Muscle of leg (tissue), 16 donors: ENCODE results near the gene CREB3L4. TPM values are rescaled to one million over a fixed set of nuclear protein-coding genes. Genes with fewer than 3 reads are reported as not detected.

ENCODE experiments used
- DNase-seq: peaks from one replicate; pipeline ENCODE4 v3.0.0; 2013
- H3K27ac ChIP-seq: one replicate; pipeline ENCODE4 v1.5.1; 2013; ENCODE audit warnings: mild to moderate bottlenecking, low read length, control low read depth
- H3K27me3 ChIP-seq: one replicate; pipeline ENCODE4 v1.6.1; 2013; ENCODE audit warnings: low read length; ENCODE audit not compliant: control insufficient read depth, insufficient read depth
- H3K36me3 ChIP-seq: one replicate; pipeline ENCODE4 v1.6.1; 2013; ENCODE audit warnings: low read length; ENCODE audit not compliant: control insufficient read depth, insufficient read depth
- H3K4me1 ChIP-seq: one replicate; pipeline ENCODE4 v1.6.1; 2013; ENCODE audit warnings: low read length; ENCODE audit not compliant: control insufficient read depth, insufficient read depth
- H3K4me3 ChIP-seq: one replicate; pipeline ENCODE4 v1.5.1; 2013; ENCODE audit warnings: low read length, control low read depth
- H3K9me3 ChIP-seq: replicated peaks from 2 replicates; pipeline ENCODE4 v1.6.1; 2013; ENCODE audit warnings: low read depth, low read length; ENCODE audit not compliant: control insufficient read depth
- WGBS: methylation state at CpG from one replicate; pipeline ENCODE4 v1.1.5; 2013; ENCODE audit warnings: missing lambda C conversion rate; ENCODE audit not compliant: insufficient coverage; 5-methylcytosine and 5-hydroxymethylcytosine counted together
- long read RNA-seq, 11 donors: transcript quantifications; one replicate each; lab custom pipeline, GENCODE V29; 2026
- polyA plus RNA-seq, 8 donors: library from polyadenylated mRNA; unstranded; fragments of 120-200 nt; gene quantifications; one replicate each; pipeline versions ENCODE4 v1.2.1 to v1.2.3, GENCODE V29; 2013; ENCODE audit warnings: inconsistent platforms in 1 of 8, low replicate concordance in 1 of 8; ENCODE audit not compliant: insufficient read length in 8 of 8, insufficient read depth in 1 of 8
- total RNA-seq: library from RNA; stranded (reverse); fragments of 120-200 nt; gene quantifications from one replicate; pipeline ENCODE4 v1.2.4, GENCODE V29; 2013

Gene CREB3L4
- total RNA-seq (11.7 TPM), polyA plus RNA-seq (10 to 100 TPM in 6 of 8 donors, 1 to 10 TPM in 2; 9.4 to 15.0 (median 11.9) TPM)
- long read RNA-seq, donor 1, partial matches to known transcripts, result 0 of 1 reads
- long read RNA-seq, donor 1, other reads (novel, unspliced or antisense), result 0 of 1 reads
- long read RNA-seq, donor 2, result 0 reads
- long read RNA-seq, donor 3, partial matches to known transcripts, result 0 of 117 reads
- long read RNA-seq, donor 3, other reads (novel, unspliced or antisense), result 116 of 117 reads
- long read RNA-seq, donor 4, partial matches to known transcripts, result 141 of 193 reads
- long read RNA-seq, donor 4, other reads (novel, unspliced or antisense), result 52 of 193 reads
- long read RNA-seq, donor 5, partial matches to known transcripts, result 364 of 600 reads
- long read RNA-seq, donor 5, other reads (novel, unspliced or antisense), result 235 of 600 reads
- long read RNA-seq, donor 6, partial matches to known transcripts, result 0 of 1 reads
- long read RNA-seq, donor 6, other reads (novel, unspliced or antisense), result 0 of 1 reads
- long read RNA-seq, donor 7, result 0 reads
- long read RNA-seq, donor 8, partial matches to known transcripts, result 0 of 1 reads
- long read RNA-seq, donor 8, other reads (novel, unspliced or antisense), result 0 of 1 reads
- long read RNA-seq, donor 9, result 0 reads
- long read RNA-seq, donor 10, partial matches to known transcripts, result 7 of 8 reads
- long read RNA-seq, donor 10, other reads (novel, unspliced or antisense), result 0 of 8 reads
- long read RNA-seq, donor 11, partial matches to known transcripts, result 6 of 6 reads
- long read RNA-seq, donor 11, other reads (novel, unspliced or antisense), result 0 of 6 reads

DNA sequence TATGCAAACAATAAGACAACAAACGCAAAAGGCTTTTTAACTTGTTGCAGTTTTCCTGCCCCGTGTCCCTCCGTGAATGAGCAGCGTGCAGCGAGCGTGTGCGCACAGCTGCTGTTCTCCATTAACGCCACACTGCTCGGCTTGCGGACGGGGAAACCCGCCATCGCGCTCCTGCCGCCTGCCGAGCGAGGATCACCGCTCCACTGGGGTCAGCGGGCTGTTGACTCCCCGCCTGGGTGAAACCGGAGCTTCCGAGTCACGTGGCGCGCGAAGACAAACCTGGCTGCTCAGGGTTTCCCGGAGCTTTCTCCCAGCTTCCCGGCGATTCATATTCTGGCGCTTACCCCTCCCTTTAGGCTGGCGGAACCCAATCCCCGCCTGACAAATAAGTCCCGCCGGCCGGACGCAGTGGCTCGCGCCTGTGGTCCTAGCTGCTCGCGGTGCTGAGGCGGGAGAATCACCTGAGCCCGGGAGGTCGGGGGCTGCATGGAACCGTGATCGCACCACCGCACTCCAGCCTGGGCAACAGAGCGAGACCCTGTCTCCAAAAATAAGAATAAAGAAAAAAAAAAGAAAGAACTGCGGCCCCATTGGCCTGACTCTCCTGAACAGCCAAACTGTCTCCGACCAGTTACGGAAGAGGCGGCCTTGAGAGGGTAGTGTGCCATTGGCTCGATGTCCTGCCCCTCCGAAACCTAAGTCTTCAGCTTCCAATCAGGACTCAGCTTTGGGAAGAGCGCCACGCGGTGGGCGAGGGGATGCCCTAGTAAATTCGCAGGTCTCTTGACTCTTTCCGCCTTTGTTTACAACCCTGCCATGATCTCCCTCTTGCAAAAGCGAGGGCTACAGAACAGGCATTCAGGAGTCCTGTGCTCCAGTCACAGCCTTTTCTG is at the start of gene CREB3L4:
CREB3L4 (plus strand) TSS at position 796 of the 893 bp plus-strand sequence. CDS start 624 bp downstream, outside the sequence.
- Histone ChIP-seq H3K36me3 (peaks cover 3% of the 10 kb centered on the region), H3K9me3 (no peaks in the 10 kb centered on the region), H3K27ac (peak within 1 kb of the TSS; percentile 99), H3K27me3 (no peaks in the 10 kb centered on the region), H3K4me3 (peak within 1 kb of the TSS; percentile 73), H3K4me1 (peaks cover 36% of the 10 kb centered on the region)
- under 1% methylated on average over 59 of the region's 60 CpGs for WGBS
- peak; percentile 99 for DNase-seq

GRCh38 chr1:153919876-153920852 is 47.5 kb upstream of the CREB3L4 start:
- Histone ChIP-seq H3K4me1 (peaks cover 32% of the 10 kb centered on the region), H3K36me3 (peaks cover 7% of the 10 kb centered on the region), H3K27me3 (no peaks in the 10 kb centered on the region), H3K4me3 (no peak overlapping the region), H3K9me3 (no peaks in the 10 kb centered on the region), H3K27ac (no peak overlapping the region)
- WGBS, result 0% methylated on average over 1 of the region's 4 CpGs
- no peak for DNase-seq

- 0% methylated on average over 1 of the region's 3 CpGs for WGBS
- no peaks in the 10 kb centered on the region for H3K27me3 ChIP-seq
- H3K9me3 ChIP-seq, result no peaks in the 10 kb centered on the region
- no peak overlapping the region for H3K27ac ChIP-seq
- H3K4me1 ChIP-seq, result peaks cover 32% of the 10 kb centered on the region
- no peak for DNase-seq
- H3K36me3 ChIP-seq, result peaks cover 7% of the 10 kb centered on the region
- H3K4me3 ChIP-seq, result peak overlapping the region; percentile 76
These were observed 46.5 kb upstream of the CREB3L4 start for GRCh38 chr1:153921080-153921802.

DNA sequence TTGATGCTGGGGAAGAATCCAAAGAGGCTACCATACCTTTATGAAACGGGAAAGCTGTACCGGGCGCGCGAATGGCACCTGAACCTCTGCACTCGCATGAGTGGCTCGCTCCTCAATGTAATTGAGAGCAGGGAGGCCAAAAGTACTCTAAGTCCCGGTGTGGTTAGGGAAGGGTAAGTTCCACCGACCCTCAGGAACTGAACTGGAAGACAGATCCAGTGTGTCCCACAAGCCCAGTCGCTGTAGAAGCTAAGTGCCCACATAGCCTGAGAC is 46.0 kb upstream of the CREB3L4 start:
- H3K27me3 ChIP-seq, result no peaks in the 10 kb centered on the region
- H3K27ac ChIP-seq, result peak overlapping the region; percentile 66
- peaks cover 32% of the 10 kb centered on the region for H3K4me1 ChIP-seq
- H3K4me3 ChIP-seq, result peak overlapping the region; percentile 76
- H3K9me3 ChIP-seq, result no peaks in the 10 kb centered on the region
- no peak for DNase-seq
- WGBS, result 0% methylated on average over 8 of the region's 10 CpGs
- peaks cover 7% of the 10 kb centered on the region for H3K36me3 ChIP-seq

GRCh38 chr1:153922076-153922971 is 45.4 kb upstream of the CREB3L4 start:
- WGBS, result 2% methylated on average over 17 of the region's 86 CpGs
- no peaks in the 10 kb centered on the region for H3K9me3 ChIP-seq
- H3K4me3 ChIP-seq, result peak overlapping the region; percentile 76
- peaks cover 32% of the 10 kb centered on the region for H3K4me1 ChIP-seq
- peaks cover 7% of the 10 kb centered on the region for H3K36me3 ChIP-seq
- H3K27me3 ChIP-seq, result no peaks in the 10 kb centered on the region
- peak overlapping the region; percentile 82 for H3K27ac ChIP-seq
- DNase-seq, result peak; percentile 71

DNA sequence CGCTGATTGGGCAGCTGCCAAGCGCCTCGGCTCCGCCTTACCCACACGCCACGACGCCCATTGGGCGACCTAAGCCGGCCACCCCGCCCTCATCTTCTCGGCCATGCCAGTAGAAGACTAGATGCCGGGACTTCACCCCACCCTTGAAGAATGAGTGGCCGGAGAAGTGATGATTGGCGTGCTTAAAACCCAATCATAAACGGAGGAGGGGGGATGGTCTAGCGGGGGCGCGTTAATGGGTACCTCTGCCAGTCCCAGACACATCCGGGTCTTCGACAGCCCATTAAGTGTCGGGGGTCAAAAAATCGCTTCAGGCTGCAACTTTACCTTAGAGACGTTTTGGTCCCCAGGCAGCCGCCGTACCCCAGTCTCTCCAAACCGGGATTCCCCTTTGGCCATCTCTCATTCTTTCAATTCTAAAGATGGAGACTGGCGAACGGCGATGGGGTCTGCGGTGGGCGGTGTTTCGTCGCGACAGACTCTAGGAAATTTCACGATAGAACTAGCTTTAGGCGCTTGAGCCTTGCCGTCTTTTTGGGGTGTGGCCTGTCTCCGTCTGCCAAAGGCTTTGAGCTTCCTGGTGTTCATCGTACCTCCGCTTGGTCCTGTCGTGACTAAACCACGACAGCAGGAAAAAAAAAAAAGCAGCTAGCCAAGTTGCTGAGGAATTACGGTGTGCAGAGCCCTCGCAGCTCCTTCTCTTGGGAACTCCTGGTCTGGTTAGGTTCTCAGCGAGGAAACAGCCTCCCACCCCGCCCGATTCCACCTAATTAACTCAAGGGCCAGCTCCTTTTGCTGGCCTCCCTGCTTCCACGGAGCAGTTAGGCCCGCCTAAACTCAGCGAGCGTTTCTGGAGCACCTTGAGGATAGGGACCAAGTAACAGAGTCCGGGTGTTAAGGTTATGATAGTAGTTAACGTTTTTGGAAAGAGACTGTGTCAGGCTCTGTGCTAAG is 44.5 kb upstream of the CREB3L4 start, which contains the start of gene GATAD2B:
GATAD2B (minus strand) TSS at position 1 of the 954 bp plus-strand sequence. CDS start 94,625 bp downstream, outside the sequence.
- Histone ChIP-seq H3K4me3 (peak within 1 kb of the TSS; percentile 76), H3K27ac (peak within 1 kb of the TSS; percentile 94), H3K36me3 (peaks cover 3% of the 10 kb centered on the region), H3K27me3 (no peaks in the 10 kb centered on the region), H3K9me3 (no peaks in the 10 kb centered on the region), H3K4me1 (peaks cover 32% of the 10 kb centered on the region)
- WGBS, result under 1% methylated on average over 30 of the region's 53 CpGs
- peak; percentile 100 for DNase-seq

DNA sequence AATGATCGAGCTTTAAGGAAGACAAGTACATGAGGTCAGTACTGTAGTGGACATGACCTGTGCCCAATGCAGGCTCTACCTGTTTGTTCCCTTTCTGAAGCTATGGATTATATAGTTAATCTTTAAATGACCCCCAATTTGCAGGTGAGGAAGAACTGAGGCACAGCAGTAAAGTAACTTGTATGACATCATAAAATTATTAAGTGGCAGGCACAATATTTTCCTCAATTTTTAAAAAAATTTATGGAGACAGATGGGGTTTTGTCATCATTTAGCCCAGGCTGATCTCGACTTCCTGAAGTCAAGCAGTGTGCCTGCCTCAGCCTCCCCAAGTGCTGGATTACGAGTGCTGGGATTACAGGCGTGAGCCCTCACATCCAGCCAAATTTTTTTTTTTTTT is 41.3 kb upstream of the CREB3L4 start:
- peaks cover 18% of the 10 kb centered on the region for H3K36me3 ChIP-seq
- no peaks in the 10 kb centered on the region for H3K9me3 ChIP-seq
- H3K27ac ChIP-seq, result no peak overlapping the region
- no peak overlapping the region for H3K4me3 ChIP-seq
- H3K27me3 ChIP-seq, result no peaks in the 10 kb centered on the region
- no CpG with 5 or more reads among the region's 4 CpGs for WGBS
- peaks cover 17% of the 10 kb centered on the region for H3K4me1 ChIP-seq
- DNase-seq, result no peak
